ENCODE data around the gene OGFOD3.
A peak's percentile ranks its signal among the peaks of the same experiment; 100 is the strongest.

Gene OGFOD3

GRCh38 chr17:82403662-82404660, 14.4 kb downstream of the OGFOD3 start:
- no peak for DNase-seq

GRCh38 chr17:82402865-82403264, 15.5 kb downstream of the OGFOD3 start:
- DNase-seq, result no peak

DNA sequence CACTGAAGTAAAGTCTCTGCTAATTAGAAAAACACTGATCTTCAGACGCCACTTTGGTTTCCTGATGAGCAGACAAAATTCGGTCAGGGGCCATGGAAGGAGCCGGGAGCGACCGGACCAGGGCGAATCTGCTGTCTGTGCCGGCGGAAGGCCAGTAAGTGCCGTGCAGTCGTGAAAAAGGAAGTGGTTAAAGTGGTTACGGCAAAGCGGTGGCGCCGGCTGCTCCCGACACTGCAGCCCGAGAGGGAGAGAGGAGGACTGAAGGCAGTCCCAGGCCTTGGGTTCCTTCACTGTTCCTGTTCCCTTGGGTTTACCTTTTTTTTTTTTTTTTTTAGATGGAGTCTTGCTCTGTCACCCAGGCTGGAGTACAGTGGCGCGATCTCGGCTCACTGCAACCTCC, 17.6 kb downstream of the OGFOD3 start:
- DNase-seq, result peak; percentile 42

GRCh38 chr17:82400206-82400605, 18.2 kb downstream of the OGFOD3 start:
- DNase-seq, result no peak

- DNase-seq, result no peak
These were observed 18.7 kb downstream of the OGFOD3 start for GRCh38 chr17:82399601-82400101.

- DNase-seq, result no peak
These were observed 19.3 kb downstream of the OGFOD3 start for GRCh38 chr17:82399041-82399441.

DNA sequence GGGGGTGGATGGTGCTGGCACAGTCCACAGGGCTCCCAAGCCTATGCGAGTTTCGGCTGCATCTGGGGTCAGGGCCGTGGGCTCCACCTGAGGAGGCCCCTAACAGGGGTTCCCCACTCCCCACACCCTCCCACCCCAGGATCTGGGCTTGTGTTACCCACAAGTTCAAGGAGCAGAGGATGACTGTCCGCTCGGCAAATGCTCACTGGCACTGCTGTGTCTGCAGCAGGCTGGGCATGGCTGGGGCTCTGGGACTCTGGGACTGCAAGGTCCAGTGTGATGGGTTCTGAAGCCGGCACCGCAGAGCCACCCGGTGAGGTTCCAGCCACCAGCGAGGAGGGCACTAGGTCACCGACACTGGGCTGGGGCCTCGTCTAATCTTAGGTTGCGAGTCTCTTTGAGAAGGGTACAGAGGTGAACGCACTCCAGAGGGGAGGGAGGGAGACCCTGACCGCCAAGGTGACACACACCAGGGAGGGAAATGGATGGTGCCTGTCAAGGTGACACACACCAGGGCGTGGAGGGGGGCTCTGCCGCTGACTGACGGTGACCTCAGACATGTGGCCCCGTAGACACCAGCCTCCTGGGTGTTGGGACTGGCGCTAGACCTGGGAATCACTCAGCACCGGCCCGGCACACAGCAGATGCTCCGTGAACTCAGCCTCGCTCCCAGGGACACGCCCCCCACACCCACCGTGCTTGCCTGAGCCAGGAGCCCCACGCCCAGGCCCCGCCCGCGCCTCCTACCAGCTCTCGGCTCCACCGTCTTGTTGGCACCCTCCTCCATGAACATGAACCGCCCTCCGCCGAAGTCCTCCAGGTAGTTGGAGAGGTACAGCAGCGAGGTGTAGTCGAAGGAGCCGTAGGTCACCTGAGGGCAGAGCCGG, 20.7 kb downstream of the OGFOD3 start:
- DNase-seq, result no peak

- no peak for DNase-seq
These were observed 21.6 kb downstream of the OGFOD3 start for GRCh38 chr17:82396601-82397435.

GRCh38 chr17:82394278-82394677, 24.1 kb downstream of the OGFOD3 start:
- no peak for DNase-seq

DNA sequence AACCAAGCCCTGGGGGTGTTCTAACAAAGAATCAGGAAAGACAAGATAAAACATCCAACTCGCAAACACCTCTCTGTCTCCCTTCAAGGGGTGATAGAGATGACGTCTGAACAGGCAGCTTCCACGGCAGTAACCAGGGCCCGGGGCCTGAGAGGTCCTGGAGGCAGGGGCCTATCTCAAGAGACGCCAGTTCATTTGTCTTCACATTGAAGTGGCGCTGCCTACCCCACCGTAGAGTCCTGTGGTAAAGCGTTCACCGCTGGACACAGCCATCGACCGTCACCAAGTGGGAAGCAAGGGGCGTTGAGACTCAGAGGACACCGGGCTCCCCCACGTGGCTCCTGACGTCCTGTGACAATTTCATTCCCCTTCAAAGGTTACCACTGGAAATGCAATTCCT, 25.4 kb downstream of the OGFOD3 start:
- no peak for DNase-seq

- DNase-seq, result no peak
These were observed 26.0 kb downstream of the OGFOD3 start for GRCh38 chr17:82392209-82392920.

DNA sequence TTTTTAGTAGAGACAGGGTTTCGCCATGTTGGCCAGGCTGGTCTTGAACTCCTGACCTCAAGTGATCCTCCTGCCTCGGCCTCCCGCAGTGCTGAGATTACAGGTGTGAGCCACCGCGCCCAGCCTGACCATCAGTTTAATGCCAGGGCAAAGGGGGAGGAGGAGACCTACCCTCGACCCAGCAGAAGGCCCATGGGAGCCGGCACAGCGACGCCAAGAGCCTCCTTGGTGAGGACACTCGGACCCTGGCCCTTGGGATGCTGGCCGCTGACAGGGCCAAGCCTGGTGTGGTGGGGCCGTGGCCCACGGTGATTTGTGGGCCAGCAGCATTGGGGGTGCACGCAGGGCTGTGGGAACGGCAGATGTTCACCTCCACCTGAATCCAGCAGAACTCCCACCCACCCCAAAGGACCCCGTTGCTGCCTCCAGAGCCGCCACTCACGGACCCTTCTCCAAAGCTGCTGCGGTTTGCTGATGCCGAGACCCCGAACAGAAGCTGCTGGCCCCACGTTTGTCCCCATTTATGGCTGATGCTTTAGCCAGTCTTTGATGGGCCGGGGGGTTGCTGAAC, 26.8 kb downstream of the OGFOD3 start:
- DNase-seq, result no peak

- DNase-seq, result no peak
These were observed 27.4 kb downstream of the OGFOD3 start for GRCh38 chr17:82390860-82391435.

DNA sequence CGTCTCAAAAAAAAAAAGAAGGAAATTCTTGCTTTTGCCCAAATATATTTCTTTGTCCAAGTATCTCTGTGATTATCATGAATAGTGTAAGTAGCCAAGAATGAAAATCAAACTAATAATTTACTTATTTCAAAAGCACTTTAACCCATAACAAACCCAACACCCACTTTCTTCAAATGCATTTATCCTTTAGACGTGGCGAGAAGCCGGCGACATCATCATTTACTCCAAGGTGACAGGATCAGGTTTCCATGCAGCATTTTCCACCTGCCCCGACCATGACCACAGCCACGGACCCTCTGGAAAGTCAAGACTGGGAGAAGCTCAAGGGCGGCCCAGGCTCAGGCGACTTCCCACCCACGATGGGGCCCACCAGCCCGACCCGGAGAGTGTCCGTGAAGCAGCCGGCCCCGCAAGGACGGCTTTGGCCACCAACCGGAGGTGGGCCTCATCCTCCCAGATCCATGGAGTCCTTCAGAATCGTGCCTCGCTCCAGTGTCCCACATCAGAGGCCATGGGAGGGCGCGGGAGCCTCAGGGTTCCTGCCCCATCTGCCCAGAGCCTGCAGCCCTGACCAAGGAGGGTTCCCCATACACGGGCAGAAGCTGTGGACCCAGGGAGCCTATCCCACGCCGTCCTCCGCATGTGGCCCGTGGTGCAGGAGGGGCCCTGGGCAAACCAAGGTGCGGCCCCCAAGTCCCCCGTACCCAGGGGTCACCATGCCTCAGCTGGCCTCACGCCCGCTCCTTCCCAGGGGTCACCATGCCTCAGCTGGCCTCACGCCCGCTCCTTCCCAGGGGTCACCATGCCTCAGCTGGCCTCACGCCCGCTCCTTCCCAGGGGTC, 28.1 kb downstream of the OGFOD3 start:
- DNase-seq, result no peak

DNA sequence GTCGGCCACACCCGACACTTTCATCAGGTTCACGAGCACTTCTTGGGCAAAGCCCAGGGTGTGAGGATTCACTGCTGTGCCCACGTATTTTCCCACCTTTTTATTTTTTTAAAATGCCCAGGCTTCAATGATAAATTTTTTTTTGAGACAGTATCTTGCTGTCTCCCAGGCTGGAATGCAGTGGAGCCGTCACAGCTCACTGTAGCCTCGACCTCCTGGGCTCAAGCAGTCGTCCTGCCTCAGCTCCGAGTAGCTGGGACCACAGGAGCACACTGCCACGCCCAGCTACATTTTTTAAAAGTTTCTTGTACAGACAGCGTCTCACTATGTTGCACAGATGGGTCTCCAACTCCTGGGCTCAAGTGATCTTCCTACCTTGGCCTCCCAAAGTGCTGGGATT, 29.0 kb downstream of the OGFOD3 start:
- DNase-seq, result no peak

GRCh38 chr17:82388922-82389283, 29.5 kb downstream of the OGFOD3 start:
- DNase-seq, result no peak

GRCh38 chr17:82388223-82388921, 30.0 kb downstream of the OGFOD3 start:
- no peak for DNase-seq

GRCh38 chr17:82387705-82388106, 30.7 kb downstream of the OGFOD3 start:
- no peak for DNase-seq

DNA sequence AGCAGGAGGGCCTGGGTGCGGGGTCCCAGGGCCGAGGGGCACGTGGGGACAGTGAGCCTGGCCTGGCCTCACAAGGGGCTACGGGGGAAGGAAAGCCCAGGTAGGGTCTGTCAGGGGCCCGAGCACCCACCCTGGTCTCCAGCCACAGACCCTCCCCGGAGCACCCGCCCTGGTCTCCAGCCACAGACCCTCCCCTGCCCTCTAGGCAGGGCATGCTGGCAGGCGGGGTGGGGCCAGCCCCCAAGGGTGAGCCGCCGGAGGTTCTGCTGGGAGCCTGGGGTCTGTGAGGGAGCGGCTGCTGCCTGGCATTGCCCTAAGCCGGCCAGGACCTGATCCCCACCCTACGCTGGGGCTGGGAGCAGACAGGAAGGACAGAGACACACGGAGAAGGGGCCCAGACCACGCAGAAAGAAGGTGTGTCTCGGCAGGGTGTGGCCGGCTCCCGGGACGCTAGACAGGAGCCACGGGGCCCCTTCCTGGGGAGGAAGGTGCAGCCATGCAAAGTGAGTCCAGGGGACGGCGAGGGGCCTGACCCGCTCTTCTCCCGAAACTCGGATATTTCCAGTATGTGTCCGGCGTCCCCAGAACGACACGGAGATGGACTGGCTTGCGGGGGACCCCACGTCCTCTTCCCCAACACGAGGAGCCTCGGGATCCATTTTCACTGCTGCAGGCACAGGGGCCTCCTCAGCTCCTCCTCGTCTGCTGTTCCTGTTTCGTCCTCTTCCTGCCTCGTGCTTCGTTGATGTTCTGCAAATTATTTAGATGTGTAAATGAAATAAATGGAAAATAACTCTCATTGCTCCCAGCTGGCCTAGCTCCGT, 31.3 kb downstream of the OGFOD3 start:
- DNase-seq, result no peak
